AG09319 (cell line): Measurements from ENCODE around the gene PLCG2.

ENCODE experiments used
- DNase-seq: peaks from one replicate; pipeline ENCODE4 v3.0.0-alpha.2; 2010; ENCODE audit warnings: low read depth; ENCODE audit errors: extremely low read depth
- TF ChIP-seq, protein P1 (sequence below): IDR thresholded peaks from 2 replicates; pipeline ENCODE4 v1.5.1; 2011; ENCODE audit warnings: low read depth, mild to moderate bottlenecking, inconsistent platforms, low read length, moderate library complexity

PLCG2 gene

DNA sequence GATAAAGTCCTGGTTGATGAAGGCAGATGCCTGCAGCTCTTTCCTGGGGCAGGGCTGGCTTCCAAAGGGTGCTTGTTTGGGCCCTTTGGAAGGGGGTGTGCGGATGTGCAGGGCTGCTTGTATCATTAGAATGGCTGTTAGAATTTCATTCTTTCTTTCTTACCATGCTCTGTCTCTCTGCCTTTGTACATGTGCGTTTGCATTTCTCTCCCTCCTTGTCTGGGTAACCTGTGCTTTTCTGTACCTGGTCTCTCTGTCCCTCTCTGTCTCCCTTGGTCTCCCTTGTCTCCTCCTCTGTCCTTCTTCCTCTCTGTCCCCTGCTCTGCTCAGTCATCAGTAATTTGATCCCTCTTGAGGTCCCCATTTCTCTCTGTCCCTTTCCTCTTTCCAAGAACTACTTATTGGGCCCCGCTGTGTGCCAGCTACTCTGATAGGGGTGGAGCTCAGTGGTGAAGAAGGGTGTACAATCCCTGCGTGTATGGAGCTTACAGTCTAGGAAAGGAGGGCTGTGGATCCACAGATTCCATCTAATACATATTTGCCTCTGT, 69.3 kb downstream of the PLCG2 start:
- no peak for DNase-seq
- TF ChIP-seq, protein P1, sequence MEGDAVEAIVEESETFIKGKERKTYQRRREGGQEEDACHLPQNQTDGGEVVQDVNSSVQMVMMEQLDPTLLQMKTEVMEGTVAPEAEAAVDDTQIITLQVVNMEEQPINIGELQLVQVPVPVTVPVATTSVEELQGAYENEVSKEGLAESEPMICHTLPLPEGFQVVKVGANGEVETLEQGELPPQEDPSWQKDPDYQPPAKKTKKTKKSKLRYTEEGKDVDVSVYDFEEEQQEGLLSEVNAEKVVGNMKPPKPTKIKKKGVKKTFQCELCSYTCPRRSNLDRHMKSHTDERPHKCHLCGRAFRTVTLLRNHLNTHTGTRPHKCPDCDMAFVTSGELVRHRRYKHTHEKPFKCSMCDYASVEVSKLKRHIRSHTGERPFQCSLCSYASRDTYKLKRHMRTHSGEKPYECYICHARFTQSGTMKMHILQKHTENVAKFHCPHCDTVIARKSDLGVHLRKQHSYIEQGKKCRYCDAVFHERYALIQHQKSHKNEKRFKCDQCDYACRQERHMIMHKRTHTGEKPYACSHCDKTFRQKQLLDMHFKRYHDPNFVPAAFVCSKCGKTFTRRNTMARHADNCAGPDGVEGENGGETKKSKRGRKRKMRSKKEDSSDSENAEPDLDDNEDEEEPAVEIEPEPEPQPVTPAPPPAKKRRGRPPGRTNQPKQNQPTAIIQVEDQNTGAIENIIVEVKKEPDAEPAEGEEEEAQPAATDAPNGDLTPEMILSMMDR, result no peak

DNA sequence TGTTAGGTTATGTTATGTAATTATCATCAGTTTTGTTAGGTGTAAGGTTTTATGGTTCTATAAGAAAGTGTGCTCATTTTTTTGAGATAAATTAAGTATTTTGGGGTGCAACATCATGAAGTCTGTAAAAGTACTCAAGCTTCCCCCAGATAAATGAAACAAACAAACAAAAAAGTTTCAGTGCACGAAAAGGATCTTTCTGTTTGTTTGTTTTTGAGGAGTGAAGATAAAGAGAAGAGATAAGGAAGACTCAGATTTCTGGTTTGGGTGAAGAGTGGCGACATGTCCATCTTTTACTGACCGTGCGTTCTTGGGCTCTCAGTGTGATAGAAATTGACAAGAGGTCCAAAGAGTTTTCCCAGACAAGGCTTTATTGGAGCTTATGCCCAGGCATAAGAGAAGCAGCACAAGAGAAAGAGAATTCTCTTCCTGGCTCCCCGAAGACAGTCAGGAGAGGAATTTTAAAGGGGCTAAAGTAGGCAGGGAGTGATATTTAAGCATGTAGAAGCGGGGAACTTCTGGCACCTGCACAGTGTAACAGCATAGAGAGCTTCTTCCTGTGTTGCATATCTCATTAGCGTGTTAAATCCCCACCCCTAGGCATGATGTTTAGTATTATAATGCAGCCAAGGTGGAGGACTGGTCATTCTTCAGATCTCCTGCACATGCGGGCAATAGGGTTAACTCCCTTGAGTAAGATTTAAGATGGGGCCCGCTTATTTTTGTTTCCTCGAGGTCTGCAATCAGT, 71.3 kb downstream of the PLCG2 start:
- no peak for DNase-seq

DNA sequence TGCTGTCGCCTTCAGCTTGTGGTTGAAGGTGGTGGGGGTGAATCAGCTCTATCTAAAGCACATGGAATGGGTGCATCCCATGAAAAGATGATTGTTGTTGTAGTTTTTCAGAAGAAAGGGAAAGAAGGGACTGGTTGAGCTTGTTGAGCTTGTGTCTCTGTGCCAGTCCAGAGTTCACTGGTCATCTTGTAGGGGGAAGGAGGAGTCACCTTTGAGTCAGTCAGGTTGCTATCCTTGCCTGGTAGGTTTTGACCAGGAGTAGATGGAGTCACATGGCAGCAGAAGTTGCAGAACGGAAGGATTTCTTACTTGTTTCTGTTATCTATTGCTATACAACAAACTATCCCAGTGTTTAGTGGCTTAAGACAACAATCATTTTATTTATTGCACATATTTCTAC, 73.3 kb downstream of the PLCG2 start:
- TF ChIP-seq, protein P1, result no peak
- no peak for DNase-seq

More for the DNA sequence above, 71.3 kb downstream of the PLCG2 start:
- TF ChIP-seq, protein P1, result no peak

DNA sequence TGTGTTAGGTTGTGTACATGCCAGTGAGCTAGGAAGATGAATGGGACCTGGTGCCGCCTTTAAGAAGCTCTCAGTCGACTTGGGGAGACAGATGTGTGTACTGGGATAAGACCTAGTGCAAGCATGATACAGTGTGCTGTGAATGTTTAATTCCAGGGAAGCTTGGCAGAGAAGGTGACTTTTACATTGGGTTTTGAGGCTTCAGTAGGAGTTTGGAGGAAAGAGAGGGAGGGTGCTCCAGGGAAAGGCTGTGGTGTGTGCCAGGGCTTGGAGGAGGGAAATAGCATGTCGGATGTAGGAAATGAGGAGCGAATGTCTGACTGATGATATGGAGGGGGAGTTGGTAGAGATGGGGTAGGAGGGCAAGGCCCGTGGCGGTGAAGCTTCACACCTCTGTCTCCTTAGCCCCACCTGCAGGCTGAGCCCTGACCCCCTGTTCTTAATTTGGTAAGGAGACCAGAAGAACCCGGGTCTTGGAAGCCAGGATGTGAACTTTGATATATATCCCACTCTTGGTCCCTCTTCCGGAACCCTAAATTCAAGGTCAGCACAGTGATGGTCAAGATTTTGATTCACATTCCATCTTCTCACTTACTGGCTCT, 76.6 kb downstream of the PLCG2 start:
- TF ChIP-seq, protein P1, result no peak
- no peak for DNase-seq

DNA sequence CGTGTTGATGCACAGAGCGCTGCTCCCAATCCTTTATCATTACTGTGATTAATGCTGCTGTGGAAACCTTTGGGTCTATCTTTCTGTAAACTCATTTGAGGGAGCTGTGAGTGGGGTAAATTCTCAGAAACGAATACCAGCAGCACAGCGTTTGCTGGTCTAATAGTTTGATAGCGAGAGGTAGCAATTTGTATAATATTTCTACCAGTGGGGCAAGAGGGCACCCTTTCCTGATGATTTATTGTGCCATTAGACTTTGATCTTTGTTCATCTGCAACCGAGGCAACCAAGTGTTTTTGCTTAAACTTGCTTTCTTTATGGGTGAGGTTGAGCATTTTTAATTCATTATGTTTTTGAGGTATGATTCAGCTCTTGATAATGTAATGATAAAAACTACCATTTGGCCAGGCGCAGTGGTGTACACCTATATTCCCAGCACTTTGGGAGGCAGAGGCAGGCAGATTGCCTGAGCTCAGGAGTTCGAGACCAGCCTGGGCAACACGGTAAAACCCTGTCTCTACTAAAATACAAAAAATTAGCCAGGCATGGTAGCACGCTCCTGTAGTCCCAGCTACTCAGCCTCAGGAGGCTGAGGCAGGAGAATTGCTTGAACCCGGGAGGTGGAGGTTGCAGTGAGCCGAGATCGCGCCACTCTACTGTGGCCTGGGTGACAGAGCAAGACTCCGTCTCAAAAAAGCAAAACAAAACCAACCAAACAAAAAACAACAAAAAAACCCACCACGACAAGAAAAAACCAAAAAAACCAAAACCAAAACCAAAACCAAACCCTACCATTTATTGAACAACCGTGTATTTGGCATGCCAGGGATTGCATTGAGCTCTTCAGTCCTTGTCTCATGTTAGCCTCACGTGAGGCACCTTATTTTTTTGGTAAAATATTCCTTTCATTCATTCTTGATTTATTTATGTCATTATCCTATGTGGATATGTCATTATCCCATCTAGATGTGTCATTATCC, 81.5 kb downstream of the PLCG2 start:
- TF ChIP-seq, protein P1, result no peak
- DNase-seq, result no peak

DNA sequence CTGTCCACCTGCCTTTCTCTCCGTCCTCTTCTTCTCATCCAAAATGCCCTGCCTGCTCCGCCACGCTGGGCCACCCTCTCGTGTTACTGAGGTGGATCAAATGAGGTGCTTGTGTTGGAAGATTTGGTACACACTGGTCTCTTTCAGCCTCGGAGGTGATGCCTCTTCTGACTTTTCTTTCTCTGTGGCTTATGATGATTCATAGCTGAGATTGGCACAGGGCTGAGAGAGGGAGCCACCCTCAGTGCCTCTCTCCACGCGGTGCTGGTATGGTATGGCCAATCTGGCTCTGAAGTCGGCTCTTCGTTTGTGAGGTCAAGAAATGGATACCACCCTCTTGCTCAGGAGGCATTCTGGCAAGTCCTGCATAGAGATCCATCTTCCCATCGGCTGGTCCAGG, 82.4 kb downstream of the PLCG2 start:
- DNase-seq, result no peak

More for the DNA sequence above, 82.4 kb downstream of the PLCG2 start:
- TF ChIP-seq, protein P1, result no peak
